ENCODE measurements around the gene NEDD4.

GRCh38 chr15:55872471-55872870, 120.9 kb downstream of the NEDD4 start:
- TF ChIP-seq EZH2phosphoT487 (IDR thresholded peaks at IDR 0.05; ENCODE audit: borderline replicate concordance, low read length) (no peak), CTCF (IDR thresholded peaks at IDR 0.05; ENCODE audit: low read depth, low read length, poor library complexity, severe bottlenecking) (no peak)
